HG02943 (cell line): ENCODE results near the gene POTEE.
"Not testable (repeated sequence)": the region's sequence is repeated elsewhere in the genome, so short reads cannot be mapped to it uniquely, and the experiment has no call there.

ENCODE experiments used
- ATAC-seq: cut with Tn5 transposase; IDR thresholded peaks from one replicate; pipeline ENCODE4 v1.9.1; 2021; ENCODE audit warnings: mild to moderate bottlenecking, low read depth, moderate library complexity; ENCODE audit not compliant: unreplicated experiment

Gene POTEE

GRCh38 chr2:131209030-131209772, at the start of gene POTEE:
POTEE (plus strand) TSS chr2:131209536; CDS start chr2:131218403, 8,867 bp downstream.
- ATAC-seq = not testable (repeated sequence)

- not testable (repeated sequence) for ATAC-seq
Measured at GRCh38 chr2:131165562-131165961, 43.8 kb upstream of the POTEE start.

- no peak for ATAC-seq
Measured at GRCh38 chr2:131168538-131168937, 40.8 kb upstream of the POTEE start.

GRCh38 chr2:131178050-131178449, 31.3 kb upstream of the POTEE start:
- ATAC-seq = not testable (repeated sequence)

GRCh38 chr2:131178721-131179418, 30.5 kb upstream of the POTEE start:
- ATAC-seq = not testable (repeated sequence)

GRCh38 chr2:131181451-131181850, 27.9 kb upstream of the POTEE start:
- ATAC-seq = not testable (repeated sequence)

- ATAC-seq = not testable (repeated sequence)
Measured at GRCh38 chr2:131193421-131193820, 15.9 kb upstream of the POTEE start.

- not testable (repeated sequence) for ATAC-seq
Measured at GRCh38 chr2:131196186-131196585, 13.2 kb upstream of the POTEE start.

- ATAC-seq = no peak
Measured at GRCh38 chr2:131201098-131201497, 8.2 kb upstream of the POTEE start.

GRCh38 chr2:131207839-131208238, 1.5 kb upstream of the POTEE start:
- ATAC-seq = not testable (repeated sequence)

- not testable (repeated sequence) for ATAC-seq
Measured at GRCh38 chr2:131209773-131210104, 403 bp downstream of the POTEE start.

- not testable (repeated sequence) for ATAC-seq
Measured at GRCh38 chr2:131210434-131211211, 1.3 kb downstream of the POTEE start.

GRCh38 chr2:131217238-131217986, 8.1 kb downstream of the POTEE start:
- ATAC-seq = not testable (repeated sequence)

GRCh38 chr2:131235543-131236449, 26.5 kb downstream of the POTEE start:
- ATAC-seq = not testable (repeated sequence)
